ENCODE data around the gene YKT6. TPM values are rescaled to one million over a fixed set of nuclear protein-coding genes. Genes with fewer than 3 reads are reported as not detected.

YKT6 gene
- total RNA-seq, 4 donors from 2014 or later, result 36.2 to 54.6 (median 43.6) TPM

DNA sequence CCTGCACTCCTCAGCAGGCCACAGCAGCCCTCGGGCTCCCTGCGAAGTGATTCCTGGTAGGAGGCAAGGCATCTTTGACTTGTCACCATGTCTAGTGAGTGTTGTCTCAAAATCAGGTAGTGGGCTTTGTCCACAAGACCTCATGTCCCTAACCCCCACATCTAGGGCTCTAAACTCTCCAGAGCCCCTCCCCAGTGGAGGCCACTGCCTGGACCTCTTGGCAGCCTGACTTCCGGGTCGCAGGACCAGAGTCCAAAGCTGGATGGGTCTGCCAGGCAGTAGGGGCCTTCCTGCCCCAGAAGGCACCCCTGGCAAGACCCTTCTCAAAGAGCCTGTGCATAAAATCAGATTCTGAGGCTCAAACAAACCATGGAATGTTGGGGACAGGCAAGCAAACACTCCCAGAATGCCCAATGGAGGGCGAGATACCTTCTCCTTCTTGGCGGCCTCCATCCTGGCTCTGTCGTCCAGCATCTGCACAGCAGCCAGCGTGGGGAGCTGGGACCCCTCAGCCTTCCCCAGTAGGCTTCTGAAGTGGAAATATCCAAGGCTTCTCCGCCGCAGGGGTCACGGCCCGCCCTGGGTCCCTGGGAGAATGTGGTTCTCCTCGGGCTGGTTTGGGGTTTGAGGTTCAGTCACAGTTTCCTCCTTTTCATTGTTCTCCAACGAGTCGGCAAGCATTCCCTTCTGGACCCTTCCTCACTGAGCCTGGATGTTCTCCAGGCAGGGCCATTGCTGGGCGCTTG, 12.1 kb upstream of the YKT6 start:
- Histone ChIP-seq H3K9me3 (no peaks in the 10 kb centered on the region), H3K27ac (no peak overlapping the region), H3K4me3 (no peak overlapping the region), H3K27me3 (peaks cover 0 to 22% of the 10 kb centered on the region in 2 donors), H3K36me3 (no peaks in the 10 kb centered on the region), H3K4me1 (no peaks in the 10 kb centered on the region)
- DNase-seq (ENCODE audit: low spot score in 2 of 2), result no peak
- no peak for TF ChIP-seq POLR2A (IDR thresholded peaks at IDR 0.05)
- TF ChIP-seq EP300 (IDR thresholded peaks at IDR 0.05), result no peak
- TF ChIP-seq CTCF (IDR thresholded peaks at IDR 0.05), result no peak
- WGBS, 2 donors, result 75 to 84% methylated on average over 14 to 16 of the region's 16 CpGs

- Histone ChIP-seq H3K4me1 (no peaks in the 10 kb centered on the region), H3K27ac (no peak within 1 kb of the TSS), H3K9me3 (no peaks in the 10 kb centered on the region), H3K4me3 (no peak within 1 kb of the TSS), H3K27me3 (peaks cover 0 to 22% of the 10 kb centered on the region in 2 donors), H3K36me3 (no peaks in the 10 kb centered on the region)
- DNase-seq (ENCODE audit: low spot score in 2 of 2), result no peak
- 57 to 73% methylated on average over 8 to 9 of the region's 11 CpGs for whole genome bisulfite sequencing, 2 donors
- no peak for TF ChIP-seq POLR2A (IDR thresholded peaks at IDR 0.05)
- no peak for TF ChIP-seq EP300 (IDR thresholded peaks at IDR 0.05)
- no peak for TF ChIP-seq CTCF (IDR thresholded peaks at IDR 0.05)
These were observed 11.3 kb upstream of the YKT6 start, which contains the start of gene GCK for GRCh38 chr7:44189286-44189992. Gene GCK, minus strand, starts transcription at chr7:44189439. Its CDS starts 486 bp downstream, at chr7:44188953.

GRCh38 chr7:44189993-44190872, 10.5 kb upstream of the YKT6 start:
- H3K9me3 ChIP-seq, result no peaks in the 10 kb centered on the region
- no peak for DNase-seq (ENCODE audit: low spot score in 2 of 2)
- no peaks in the 10 kb centered on the region for H3K4me1 ChIP-seq
- no peak overlapping the region for H3K4me3 ChIP-seq
- peaks cover 0 to 22% of the 10 kb centered on the region in 2 donors for H3K27me3 ChIP-seq
- WGBS, 2 donors, result 70 to 79% methylated on average over 13 to 14 of the region's 14 CpGs
- no peaks in the 10 kb centered on the region for H3K36me3 ChIP-seq
- no peak overlapping the region for H3K27ac ChIP-seq
- TF ChIP-seq POLR2A (IDR thresholded peaks at IDR 0.05), result no peak
- no peak for TF ChIP-seq CTCF (IDR thresholded peaks at IDR 0.05)
- TF ChIP-seq EP300 (IDR thresholded peaks at IDR 0.05), result no peak

DNA sequence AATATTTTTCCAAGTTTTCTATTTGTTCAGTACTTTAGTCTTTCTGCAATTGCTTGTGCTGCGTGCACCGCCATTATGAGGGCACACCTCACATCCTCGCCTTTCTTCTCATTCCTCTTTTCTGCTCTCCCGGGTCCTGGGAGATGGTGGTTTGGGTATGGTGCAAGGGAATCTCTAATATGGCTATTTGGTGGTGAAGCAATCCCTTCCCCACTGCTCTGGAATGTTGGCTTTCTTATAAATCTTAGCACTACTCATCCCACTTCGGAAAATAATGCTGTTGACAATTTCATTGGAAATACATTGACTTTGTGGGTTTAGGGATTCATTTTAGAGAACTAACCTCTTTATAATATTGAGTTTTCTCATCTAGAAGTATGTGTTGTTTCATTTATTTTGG, 9.6 kb upstream of the YKT6 start:
- Histone ChIP-seq H3K9me3 (no peaks in the 10 kb centered on the region), H3K27me3 (peaks cover 0 to 18% of the 10 kb centered on the region in 2 donors), H3K4me1 (no peaks in the 10 kb centered on the region), H3K27ac (no peak overlapping the region), H3K4me3 (no peak overlapping the region), H3K36me3 (no peaks in the 10 kb centered on the region)
- TF ChIP-seq EP300 (IDR thresholded peaks at IDR 0.05) (no peak), POLR2A (IDR thresholded peaks at IDR 0.05) (no peak), CTCF (IDR thresholded peaks at IDR 0.05) (no peak)
- DNase-seq (ENCODE audit: low spot score in 2 of 2), result no peak
- 87% methylated on average over 5 of the region's 5 CpGs for WGBS, 2 donors

All from tibial nerve (tissue), 4 donors.